ENCODE data around the gene GLRA1. TPM values are rescaled to one million over a fixed set of nuclear protein-coding genes. Genes with fewer than 3 reads are reported as not detected.

GLRA1 gene
- polyA plus RNA-seq, 3 donors, result not detected

DNA sequence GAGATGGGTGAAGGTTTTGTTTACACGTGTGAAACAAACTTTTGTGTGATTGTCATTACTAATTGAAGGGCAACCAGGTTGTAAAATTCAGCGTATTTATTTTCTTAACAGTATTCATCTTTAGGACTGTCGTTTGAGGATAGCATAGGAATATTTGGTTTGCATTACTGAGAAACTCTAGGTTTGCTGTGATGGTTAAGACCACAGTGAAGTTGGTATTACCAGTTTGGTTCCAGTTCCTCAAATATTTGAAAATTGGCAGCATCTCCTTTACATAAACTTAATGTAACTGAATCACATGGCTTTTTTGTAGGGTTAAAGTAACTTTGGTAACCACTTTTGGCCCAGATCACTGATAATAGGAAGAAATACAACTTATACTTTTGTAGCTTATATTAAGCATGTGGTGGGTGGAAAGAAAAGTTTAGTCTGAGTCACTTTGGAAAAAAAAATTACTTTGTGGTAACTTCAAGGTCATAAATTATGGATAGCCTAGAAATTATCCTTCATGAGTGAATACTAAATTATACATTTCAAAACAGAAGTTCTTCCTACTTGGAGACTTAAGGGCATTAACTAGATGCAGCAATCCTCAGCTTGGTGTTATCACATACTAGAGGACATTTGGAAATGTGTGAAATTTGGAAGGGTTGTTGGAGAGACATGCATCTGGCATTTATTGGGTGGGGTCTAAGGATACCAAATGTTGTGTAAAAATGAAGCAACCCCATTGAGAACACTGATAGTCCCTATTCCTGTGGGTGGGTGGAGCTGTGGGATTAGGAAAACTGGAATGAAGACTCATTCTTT, 119.0 kb downstream of the GLRA1 start:
- Histone ChIP-seq H3K36me3 (replicated peaks in 1 of 2; ENCODE audit: control insufficient read depth in 1 of 2, insufficient read depth in 2 of 2, low read length in 2 of 2) (peaks cover 68 to 95% of the 10 kb centered on the region in 2 donors), H4K20me1 (ENCODE audit: insufficient read depth, low read length) (no peaks in the 10 kb centered on the region), H3K27me3 (ENCODE audit: control insufficient read depth in 2 of 2, insufficient read depth in 2 of 2, low read length in 2 of 2) (no peaks in the 10 kb centered on the region), H3K4me1 (ENCODE audit: control insufficient read depth in 1 of 2, insufficient read depth in 2 of 2, low read length in 2 of 2) (no peaks in the 10 kb centered on the region), H3K4me2 (replicated peaks; ENCODE audit: extremely low read depth, low read length, poor library complexity, severe bottlenecking) (no peak overlapping the region), H3K4me3 (replicated peaks in 1 of 3; ENCODE audit: low read depth in 2 of 3, low read length in 3 of 3) (no peak overlapping the region), H2AFZ (ENCODE audit: insufficient read depth, low read depth, low read length, poor library complexity, severe bottlenecking) (no peak overlapping the region), H3K27ac (ENCODE audit: low read depth in 1 of 2, low read length in 2 of 2) (no peak overlapping the region), H3K9ac (ENCODE audit: insufficient read depth, low read length, poor library complexity, severe bottlenecking) (no peak overlapping the region), H3K79me2 (ENCODE audit: insufficient read depth, low read length) (no peaks in the 10 kb centered on the region), H3K9me3 (replicated peaks in 1 of 2; ENCODE audit: control insufficient read depth in 1 of 2, insufficient read depth in 1 of 2, low read length in 2 of 2) (no peaks in the 10 kb centered on the region)
- H3K9me3 Mint-ChIP-seq, result no peaks in the 10 kb centered on the region
- intact Hi-C loops (cut with micrococcal nuclease), result no loop called here
- H3K4me3 Mint-ChIP-seq, result no peak overlapping the region
- peaks cover 69 to 85% of the 10 kb centered on the region in 2 donors for H3K36me3 Mint-ChIP-seq
- H3K27ac Mint-ChIP-seq, result peak overlapping the region in 3 of 7 donors; percentile 5 to 14 (median 8)
- TF ChIP-seq, protein P1, sequence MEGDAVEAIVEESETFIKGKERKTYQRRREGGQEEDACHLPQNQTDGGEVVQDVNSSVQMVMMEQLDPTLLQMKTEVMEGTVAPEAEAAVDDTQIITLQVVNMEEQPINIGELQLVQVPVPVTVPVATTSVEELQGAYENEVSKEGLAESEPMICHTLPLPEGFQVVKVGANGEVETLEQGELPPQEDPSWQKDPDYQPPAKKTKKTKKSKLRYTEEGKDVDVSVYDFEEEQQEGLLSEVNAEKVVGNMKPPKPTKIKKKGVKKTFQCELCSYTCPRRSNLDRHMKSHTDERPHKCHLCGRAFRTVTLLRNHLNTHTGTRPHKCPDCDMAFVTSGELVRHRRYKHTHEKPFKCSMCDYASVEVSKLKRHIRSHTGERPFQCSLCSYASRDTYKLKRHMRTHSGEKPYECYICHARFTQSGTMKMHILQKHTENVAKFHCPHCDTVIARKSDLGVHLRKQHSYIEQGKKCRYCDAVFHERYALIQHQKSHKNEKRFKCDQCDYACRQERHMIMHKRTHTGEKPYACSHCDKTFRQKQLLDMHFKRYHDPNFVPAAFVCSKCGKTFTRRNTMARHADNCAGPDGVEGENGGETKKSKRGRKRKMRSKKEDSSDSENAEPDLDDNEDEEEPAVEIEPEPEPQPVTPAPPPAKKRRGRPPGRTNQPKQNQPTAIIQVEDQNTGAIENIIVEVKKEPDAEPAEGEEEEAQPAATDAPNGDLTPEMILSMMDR (IDR thresholded peaks at IDR 0.05), result no peak
- H3K27me3 Mint-ChIP-seq (ENCODE audit: low read depth in 3 of 3), result peaks cover 0 to 2% (median 2%) of the 10 kb centered on the region in 3 donors
- 100% methylated on average over 1 of the region's 3 CpGs for WGBS (ENCODE audit: insufficient coverage)
- no peak for DNase-seq
- no peaks in the 10 kb centered on the region for H3K4me1 Mint-ChIP-seq

DNA sequence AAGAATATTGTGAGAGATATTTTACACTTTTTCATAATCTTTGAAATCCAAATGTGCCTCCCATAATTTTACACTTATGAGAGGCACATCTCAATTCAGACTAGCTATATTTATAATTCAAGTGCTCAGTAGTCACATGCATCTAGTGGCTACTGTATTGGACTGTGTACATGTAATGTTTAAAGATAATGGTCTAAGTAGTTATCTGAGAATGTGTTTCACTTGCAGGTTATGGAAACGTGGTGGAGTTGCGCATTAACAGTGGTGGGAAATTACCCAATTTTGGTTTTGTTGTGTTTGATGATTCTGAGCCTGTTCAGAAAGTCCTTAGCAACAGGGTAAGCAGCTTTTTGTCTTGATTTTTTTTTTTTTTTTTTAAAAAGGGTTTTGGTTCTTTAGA, 124.1 kb downstream of the GLRA1 start:
- H2AFZ ChIP-seq (ENCODE audit: insufficient read depth, low read depth, low read length, poor library complexity, severe bottlenecking), result no peak overlapping the region
- TF ChIP-seq, protein P1 (IDR thresholded peaks at IDR 0.05), result no peak
- no peak overlapping the region for H3K4me3 ChIP-seq (replicated peaks in 1 of 3; ENCODE audit: low read depth in 2 of 3, low read length in 3 of 3)
- no peaks in the 10 kb centered on the region for H3K9me3 ChIP-seq (replicated peaks in 1 of 2; ENCODE audit: control insufficient read depth in 1 of 2, insufficient read depth in 1 of 2, low read length in 2 of 2)
- H3K27me3 Mint-ChIP-seq (ENCODE audit: low read depth in 3 of 3), result peaks cover 0 to 2% (median 0%) of the 10 kb centered on the region in 3 donors
- intact Hi-C loops (cut with micrococcal nuclease), result no loop called here
- peaks cover 0 to 2% (median 0%) of the 10 kb centered on the region in 7 donors for H3K9me3 Mint-ChIP-seq
- H3K79me2 ChIP-seq (ENCODE audit: insufficient read depth, low read length), result peaks cover 3% of the 10 kb centered on the region
- no peaks in the 10 kb centered on the region for H3K4me1 Mint-ChIP-seq
- no peaks in the 10 kb centered on the region for H3K27me3 ChIP-seq (ENCODE audit: control insufficient read depth in 2 of 2, insufficient read depth in 2 of 2, low read length in 2 of 2)
- H3K36me3 ChIP-seq (replicated peaks in 1 of 2; ENCODE audit: control insufficient read depth in 1 of 2, insufficient read depth in 2 of 2, low read length in 2 of 2), result peaks cover 95 to 99% of the 10 kb centered on the region in 2 donors
- no peak overlapping the region for H3K9ac ChIP-seq (ENCODE audit: insufficient read depth, low read length, poor library complexity, severe bottlenecking)
- peaks cover 28% of the 10 kb centered on the region for H4K20me1 ChIP-seq (ENCODE audit: insufficient read depth, low read length)
- no peak overlapping the region for H3K4me3 Mint-ChIP-seq
- H3K27ac Mint-ChIP-seq, result peak overlapping the region in 2 of 7 donors; percentile 51 to 76
- no peaks in the 10 kb centered on the region for H3K4me1 ChIP-seq (ENCODE audit: control insufficient read depth in 1 of 2, insufficient read depth in 2 of 2, low read length in 2 of 2)
- H3K4me2 ChIP-seq (replicated peaks; ENCODE audit: extremely low read depth, low read length, poor library complexity, severe bottlenecking), result no peak overlapping the region
- peaks cover 80 to 95% of the 10 kb centered on the region in 2 donors for H3K36me3 Mint-ChIP-seq
- H3K27ac ChIP-seq (ENCODE audit: low read depth in 1 of 2, low read length in 2 of 2), result no peak overlapping the region
- DNase-seq, result no peak
- 44% methylated on average over 2 of the region's 2 CpGs for WGBS (ENCODE audit: insufficient coverage)
